Stimulated activated naive CD4-positive, alpha-beta T cell treated with Interleukin-2 at 50 U/mL for 16 hours (primary cell): ENCODE data around the gene KCNG4.
"Not testable (repeated sequence)": the region's sequence is repeated elsewhere in the genome, so short reads cannot be mapped to it uniquely, and the experiment has no call there.

Experiments
- DNase-seq: peaks from one replicate; lab custom pipeline; 2025; lab: John Stamatoyannopoulos, UW

The KCNG4 gene

GRCh38 chr16:84234321-84235241 is 5.2 kb downstream of the KCNG4 start:
- DNase-seq: no peak

GRCh38 chr16:84233748-84234147 is 6.1 kb downstream of the KCNG4 start:
- DNase-seq: no peak

GRCh38 chr16:84232969-84233368 is 6.8 kb downstream of the KCNG4 start:
- no peak for DNase-seq

- DNase-seq: no peak
Observed at GRCh38 chr16:84232060-84232459, 7.8 kb downstream of the KCNG4 start.

- DNase-seq: no peak
Observed at GRCh38 chr16:84229471-84229870, 10.3 kb downstream of the KCNG4 start.

- no peak for DNase-seq
Observed at GRCh38 chr16:84228256-84228838, 11.5 kb downstream of the KCNG4 start.

GRCh38 chr16:84227548-84227947 is 12.3 kb downstream of the KCNG4 start:
- DNase-seq: no peak

GRCh38 chr16:84226026-84226425 is 13.8 kb downstream of the KCNG4 start:
- no peak for DNase-seq

- no peak for DNase-seq
Observed at GRCh38 chr16:84225571-84225970, 14.2 kb downstream of the KCNG4 start.

- no peak for DNase-seq
Observed at GRCh38 chr16:84225126-84225525, 14.7 kb downstream of the KCNG4 start.

- no peak for DNase-seq
Observed at GRCh38 chr16:84224554-84224953, 15.3 kb downstream of the KCNG4 start.

GRCh38 chr16:84223456-84223855 is 16.4 kb downstream of the KCNG4 start:
- DNase-seq: no peak

- no peak for DNase-seq
Observed at GRCh38 chr16:84220851-84221250, 19.0 kb downstream of the KCNG4 start.

- no peak for DNase-seq
Observed at GRCh38 chr16:84218956-84219355, 20.9 kb downstream of the KCNG4 start.

GRCh38 chr16:84218176-84218823 is 21.5 kb downstream of the KCNG4 start:
- DNase-seq: no peak

GRCh38 chr16:84216144-84216543 is 23.7 kb downstream of the KCNG4 start:
- not testable (repeated sequence) for DNase-seq

GRCh38 chr16:84215531-84215930 is 24.3 kb downstream of the KCNG4 start:
- no peak for DNase-seq

- no peak for DNase-seq
Observed at GRCh38 chr16:84214451-84215066, 25.3 kb downstream of the KCNG4 start.

GRCh38 chr16:84212631-84213030 is 27.2 kb downstream of the KCNG4 start:
- DNase-seq: no peak

- no peak for DNase-seq
Observed at GRCh38 chr16:84212154-84212553, 27.7 kb downstream of the KCNG4 start.

GRCh38 chr16:84209989-84210388 is 29.8 kb downstream of the KCNG4 start:
- no peak for DNase-seq

- no peak for DNase-seq
Observed at GRCh38 chr16:84207879-84208278, 31.9 kb downstream of the KCNG4 start.

- DNase-seq: no peak
Observed at GRCh38 chr16:84207251-84207650, 32.6 kb downstream of the KCNG4 start.
